GM12891 (cell line): ENCODE data around the gene PRR35.

Source experiments
- DNase-seq: peaks from one replicate; pipeline ENCODE4 v3.0.0; 2011; ENCODE audit warnings: low spot score; ENCODE audit not compliant: insufficient read length
- FAIRE-seq: peaks from 2 replicates; lab custom pipeline; 2011; peaks lifted over from hg19 to GRCh38; lab: Jason Lieb, UNC
- PAX5 ChIP-seq: IDR thresholded peaks from 2 replicates; pipeline ENCODE4 v1.6.1; 2011; ENCODE audit warnings: low read length, moderate library complexity, mild to moderate bottlenecking; ENCODE audit not compliant: insufficient read depth, severe bottlenecking
- POLR2A ChIP-seq: IDR thresholded peaks from 2 replicates; pipeline ENCODE4 v1.6.1; 2011; ENCODE audit warnings: low read depth, low read length, control low read depth
- POLR2AphosphoS5 ChIP-seq: IDR thresholded peaks from 2 replicates; pipeline ENCODE4 v1.6.1; 2011; ENCODE audit warnings: low read depth, low read length, control low read depth
- POU2F2 ChIP-seq: IDR thresholded peaks from 2 replicates; pipeline ENCODE4 v1.6.1; 2011; ENCODE audit warnings: low read depth, mild to moderate bottlenecking, control low read depth, low read length, moderate library complexity
- SPI1 ChIP-seq: IDR thresholded peaks from 2 replicates; pipeline ENCODE4 v1.6.1; 2011; ENCODE audit warnings: low read depth, low read length, control low read depth
- TAF1 ChIP-seq: IDR thresholded peaks from 2 replicates; pipeline ENCODE4 v1.6.1; 2011; ENCODE audit warnings: low read depth, low read length, control low read depth

PRR35 gene

GRCh38 chr16:535446-536405 is 24.5 kb upstream of the PRR35 start:
- no peak for TF ChIP-seq SPI1
- TF ChIP-seq TAF1, result no peak
- FAIRE-seq, result no peak
- DNase-seq, result no peak

- no peak for DNase-seq
- TF ChIP-seq POU2F2, result no peak
- TF ChIP-seq POLR2A, result no peak
- no peak for TF ChIP-seq TAF1
- TF ChIP-seq POLR2AphosphoS5, result no peak
- no peak for TF ChIP-seq PAX5
- no peak for TF ChIP-seq SPI1
- no peak for FAIRE-seq
Observed at GRCh38 chr16:536746-537145, 23.4 kb upstream of the PRR35 start.

DNA sequence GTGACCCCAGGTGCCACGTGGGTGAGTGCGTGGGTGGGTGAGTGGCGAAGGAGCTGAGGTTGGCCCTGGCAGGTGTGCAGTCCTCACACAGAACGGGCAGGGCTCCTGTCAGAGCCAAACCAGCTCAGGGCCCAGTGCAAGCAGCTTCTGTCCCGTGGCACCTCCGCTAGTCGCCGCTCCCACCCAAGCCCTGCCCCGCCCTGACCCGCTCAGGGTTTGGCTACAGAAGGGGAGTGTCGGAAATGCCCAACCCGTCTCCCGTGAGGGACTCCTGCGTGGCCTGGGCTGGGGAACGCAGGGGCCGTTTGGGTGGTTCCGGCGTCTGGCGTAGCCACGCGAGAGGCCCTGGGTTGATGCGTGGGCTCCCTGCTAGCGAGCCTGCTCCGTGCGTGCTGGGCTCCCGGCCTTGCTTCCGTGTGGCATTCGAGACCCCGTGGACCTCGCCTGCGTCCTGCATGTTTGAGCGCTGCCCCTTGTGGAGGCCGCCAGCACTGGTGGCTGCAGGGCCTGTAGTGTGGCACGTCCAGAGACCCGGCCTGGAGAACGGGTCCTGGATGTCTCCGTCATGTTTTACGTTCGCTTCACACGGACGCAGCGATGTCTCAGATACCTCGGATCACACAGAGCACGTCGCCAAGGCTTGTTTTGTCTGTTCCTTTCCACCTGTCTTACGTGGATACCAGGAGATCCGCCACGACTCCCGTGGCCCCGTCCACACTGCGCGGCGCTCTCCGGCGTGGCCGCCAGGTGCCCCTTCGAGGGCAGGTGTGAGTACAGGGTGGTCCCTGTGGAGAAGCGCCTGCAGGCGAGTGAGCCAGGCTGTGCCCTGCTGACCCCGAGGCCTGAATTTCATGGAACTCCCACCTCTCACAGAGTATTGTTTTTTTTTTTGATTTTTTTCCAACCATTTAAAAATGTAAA is 22.5 kb upstream of the PRR35 start:
- no peak for TF ChIP-seq PAX5
- TF ChIP-seq POLR2A, result no peak
- no peak for TF ChIP-seq SPI1
- TF ChIP-seq POLR2AphosphoS5, result no peak
- TF ChIP-seq POU2F2, result no peak
- TF ChIP-seq TAF1, result no peak
- DNase-seq (no peak), FAIRE-seq (no peak)

GRCh38 chr16:539901-540530 is 20.2 kb upstream of the PRR35 start:
- FAIRE-seq (no peak), DNase-seq (no peak)
- TF ChIP-seq SPI1, result no peak
- TF ChIP-seq TAF1, result no peak
- TF ChIP-seq POU2F2, result no peak
- TF ChIP-seq POLR2A, result no peak

DNA sequence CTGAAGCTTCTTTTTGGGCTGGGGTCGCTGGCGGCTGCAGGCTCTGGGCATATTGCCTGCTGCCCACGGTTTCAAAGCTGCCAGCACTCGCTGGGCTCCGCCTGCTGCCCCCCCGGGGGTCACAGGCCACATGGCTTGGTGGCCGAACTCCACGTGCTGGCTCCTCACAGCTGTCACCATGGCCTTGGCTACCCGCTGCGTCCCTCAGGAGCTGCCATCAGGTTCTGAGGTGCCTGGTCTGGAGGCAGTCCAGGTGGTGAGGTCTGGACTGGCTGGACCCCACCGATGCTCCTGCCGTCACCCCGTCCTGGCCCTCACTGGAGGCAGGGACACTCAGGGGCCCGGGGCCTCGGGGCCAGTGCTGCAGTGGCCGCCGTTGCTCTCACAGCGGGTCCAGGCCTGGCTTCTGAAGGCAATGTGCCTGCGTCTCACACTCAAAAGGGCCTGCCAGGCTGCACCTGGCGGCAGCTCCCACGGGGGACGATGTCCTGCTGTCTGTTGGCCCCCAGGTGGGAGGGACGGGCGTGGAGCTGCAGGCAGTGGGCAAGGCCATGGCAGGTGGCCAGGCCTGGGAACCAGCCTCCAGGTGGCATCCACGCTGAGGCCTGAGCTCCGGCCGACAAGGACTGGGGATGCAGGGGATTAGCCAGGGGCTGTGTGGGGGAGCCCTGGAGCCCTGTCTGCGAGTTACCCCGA is 19.4 kb upstream of the PRR35 start:
- no peak for FAIRE-seq
- DNase-seq, result no peak
- TF ChIP-seq SPI1, result no peak
- TF ChIP-seq POLR2A, result no peak
- TF ChIP-seq TAF1, result no peak
- no peak for TF ChIP-seq POU2F2
- TF ChIP-seq PAX5, result no peak

DNA sequence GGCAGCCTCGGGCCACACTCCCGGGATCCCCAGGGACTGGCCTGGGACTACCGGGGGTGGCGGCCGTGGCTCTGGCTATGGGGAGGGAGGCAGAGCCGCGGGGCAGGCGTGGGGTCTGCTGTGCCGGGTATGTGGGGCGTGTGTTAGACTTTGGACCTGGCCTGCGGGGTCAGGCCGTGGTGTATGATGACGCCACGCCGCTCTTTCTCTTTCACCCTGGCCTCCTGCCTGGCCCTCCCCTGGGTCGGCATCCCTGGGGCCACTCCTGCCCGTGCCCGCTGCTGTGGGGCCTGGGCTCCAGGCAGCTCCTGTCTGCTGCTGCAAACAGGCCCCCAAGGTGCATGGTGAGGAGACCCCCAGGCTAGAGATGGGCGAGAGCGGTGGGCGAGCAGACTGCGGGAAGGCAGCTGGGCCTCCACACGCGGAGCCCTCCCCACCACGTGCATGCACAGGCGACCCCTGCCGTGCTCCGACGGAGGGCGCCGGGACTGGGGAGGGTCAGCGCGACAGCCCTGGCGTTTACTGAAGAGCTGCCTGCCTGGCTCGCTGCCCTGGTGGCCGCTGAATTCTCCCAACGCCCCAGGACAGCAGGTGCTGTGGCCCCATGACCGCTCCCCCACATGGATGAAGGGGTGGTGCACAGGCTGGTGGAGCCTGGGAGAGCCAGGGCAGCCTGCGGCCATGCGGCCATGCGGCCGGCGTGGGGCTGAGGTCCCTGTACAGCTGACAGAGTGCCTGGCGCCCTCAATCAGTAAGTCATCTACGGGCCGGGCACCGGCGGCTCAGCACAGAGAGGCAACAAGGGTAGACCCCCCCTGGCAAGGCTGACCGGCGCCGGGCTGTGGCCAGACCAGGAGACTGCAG is 16.7 kb upstream of the PRR35 start:
- no peak for TF ChIP-seq POLR2A
- no peak for TF ChIP-seq SPI1
- TF ChIP-seq POU2F2, result no peak
- no peak for TF ChIP-seq PAX5
- TF ChIP-seq TAF1, result no peak
- no peak for TF ChIP-seq POLR2AphosphoS5
- DNase-seq (no peak), FAIRE-seq (no peak)

- no peak for FAIRE-seq
- DNase-seq, result no peak
- TF ChIP-seq POLR2A, result no peak
- no peak for TF ChIP-seq TAF1
- TF ChIP-seq SPI1, result no peak
- TF ChIP-seq POU2F2, result no peak
- TF ChIP-seq POLR2AphosphoS5, result no peak
- TF ChIP-seq PAX5, result no peak
Observed at GRCh38 chr16:544517-544916, 15.7 kb upstream of the PRR35 start.

DNA sequence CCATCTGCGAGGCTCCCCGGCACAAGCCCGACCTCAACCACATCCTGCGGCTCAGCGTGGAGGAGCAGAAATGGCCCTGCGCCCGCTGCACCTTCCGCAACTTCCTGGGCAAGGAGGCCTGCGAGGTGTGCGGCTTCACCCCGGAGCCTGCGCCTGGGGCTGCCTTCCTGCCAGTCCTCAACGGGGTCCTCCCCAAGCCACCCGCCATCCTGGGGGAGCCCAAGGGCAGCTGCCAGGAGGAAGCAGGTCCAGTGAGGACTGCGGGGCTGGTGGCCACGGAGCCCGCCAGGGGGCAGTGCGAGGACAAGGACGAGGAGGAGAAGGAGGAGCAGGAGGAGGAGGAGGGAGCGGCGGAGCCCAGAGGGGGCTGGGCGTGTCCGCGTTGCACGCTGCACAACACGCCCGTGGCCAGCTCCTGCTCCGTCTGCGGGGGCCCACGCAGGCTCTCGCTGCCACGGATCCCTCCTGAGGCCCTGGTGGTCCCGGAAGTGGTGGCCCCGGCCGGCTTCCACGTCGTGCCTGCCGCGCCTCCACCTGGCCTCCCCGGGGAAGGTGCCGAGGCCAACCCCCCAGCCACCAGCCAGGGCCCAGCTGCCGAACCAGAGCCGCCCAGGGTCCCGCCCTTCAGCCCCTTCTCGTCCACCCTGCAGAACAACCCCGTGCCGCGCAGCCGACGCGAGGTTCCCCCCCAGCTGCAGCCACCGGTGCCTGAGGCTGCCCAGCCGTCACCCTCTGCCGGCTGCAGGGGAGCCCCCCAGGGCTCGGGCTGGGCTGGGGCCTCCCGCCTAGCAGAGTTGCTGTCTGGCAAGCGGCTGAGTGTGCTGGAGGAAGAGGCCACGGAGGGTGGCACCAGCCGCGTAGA is 13.1 kb upstream of the PRR35 start:
- no peak for FAIRE-seq
- TF ChIP-seq PAX5 (no peak), POLR2AphosphoS5 (no peak), SPI1 (no peak), POU2F2 (no peak), POLR2A (no peak), TAF1 (no peak)
- DNase-seq, result no peak
